ENCODE data around the gene DCP1B.

DCP1B gene

GRCh38 chr12:1929985-1930802, 74.1 kb downstream of the DCP1B start:
- Histone ChIP-seq H3K4me2 (no peak overlapping the region), H3K27me3 (ENCODE audit: insufficient read depth, low read depth) (0 out of 2 replicates have a peak, but pooled peaks cover 2% of the 10 kb centered on the region), H3K79me2 (ENCODE audit: insufficient read depth, low read depth) (no peaks in the 10 kb centered on the region), H4K20me1 (ENCODE audit: insufficient read depth) (no peaks in the 10 kb centered on the region), H2AFZ (ENCODE audit: low read depth) (no peak overlapping the region), H3K36me3 (ENCODE audit: insufficient read depth) (no peaks in the 10 kb centered on the region), H3K9ac (no peak overlapping the region), H3K27ac (no peak overlapping the region), H3K4me3 (IDR thresholded peaks at IDR 0.05; ENCODE audit: insufficient read depth, low read depth, low read length) (no peak overlapping the region), H3K4me1 (ENCODE audit: low read depth, poor library complexity, severe bottlenecking) (no peaks in the 10 kb centered on the region)
- no peak for TF ChIP-seq CTCF (conservative IDR thresholded peaks at IDR 0.05; ENCODE audit: low read depth, low read length)

- no peaks in the 10 kb centered on the region for H3K36me3 ChIP-seq (ENCODE audit: insufficient read depth)
- H3K79me2 ChIP-seq (ENCODE audit: insufficient read depth, low read depth), result no peaks in the 10 kb centered on the region
- no peak overlapping the region for H3K9ac ChIP-seq
- H3K4me3 ChIP-seq (IDR thresholded peaks at IDR 0.05; ENCODE audit: insufficient read depth, low read depth, low read length), result no peak overlapping the region
- H3K4me2 ChIP-seq, result no peak overlapping the region
- no peaks in the 10 kb centered on the region for H4K20me1 ChIP-seq (ENCODE audit: insufficient read depth)
- no peak overlapping the region for H2AFZ ChIP-seq (ENCODE audit: low read depth)
- TF ChIP-seq CTCF (conservative IDR thresholded peaks at IDR 0.05; ENCODE audit: low read depth, low read length), result no peak
- no peaks in the 10 kb centered on the region for H3K4me1 ChIP-seq (ENCODE audit: low read depth, poor library complexity, severe bottlenecking)
- no peak overlapping the region for H3K27ac ChIP-seq
- H3K27me3 ChIP-seq (ENCODE audit: insufficient read depth, low read depth), result 0 out of 2 replicates have a peak, but pooled peaks cover 2% of the 10 kb centered on the region
These were observed 74.8 kb downstream of the DCP1B start for GRCh38 chr12:1929241-1929984.

- Histone ChIP-seq H2AFZ (ENCODE audit: low read depth) (no peak overlapping the region), H3K79me2 (ENCODE audit: insufficient read depth, low read depth) (no peaks in the 10 kb centered on the region), H3K4me3 (IDR thresholded peaks at IDR 0.05; ENCODE audit: insufficient read depth, low read depth, low read length) (no peak overlapping the region), H3K4me1 (ENCODE audit: low read depth, poor library complexity, severe bottlenecking) (no peaks in the 10 kb centered on the region), H3K4me2 (no peak overlapping the region), H3K36me3 (ENCODE audit: insufficient read depth) (no peaks in the 10 kb centered on the region), H4K20me1 (ENCODE audit: insufficient read depth) (no peaks in the 10 kb centered on the region), H3K27me3 (ENCODE audit: insufficient read depth, low read depth) (0 out of 2 replicates have a peak, but pooled peaks cover 2% of the 10 kb centered on the region), H3K27ac (no peak overlapping the region), H3K9ac (no peak overlapping the region)
- no peak for TF ChIP-seq CTCF (conservative IDR thresholded peaks at IDR 0.05; ENCODE audit: low read depth, low read length)
These were observed 75.7 kb downstream of the DCP1B start for GRCh38 chr12:1928439-1929121.

GRCh38 chr12:1927751-1928351, 76.4 kb downstream of the DCP1B start:
- no peak for TF ChIP-seq CTCF (conservative IDR thresholded peaks at IDR 0.05; ENCODE audit: low read depth, low read length)
- Histone ChIP-seq H4K20me1 (ENCODE audit: insufficient read depth) (no peaks in the 10 kb centered on the region), H3K79me2 (ENCODE audit: insufficient read depth, low read depth) (no peaks in the 10 kb centered on the region), H2AFZ (ENCODE audit: low read depth) (no peak overlapping the region), H3K4me1 (ENCODE audit: low read depth, poor library complexity, severe bottlenecking) (no peaks in the 10 kb centered on the region), H3K4me3 (IDR thresholded peaks at IDR 0.05; ENCODE audit: insufficient read depth, low read depth, low read length) (no peak overlapping the region), H3K4me2 (no peak overlapping the region), H3K9ac (no peak overlapping the region), H3K27me3 (ENCODE audit: insufficient read depth, low read depth) (0 out of 2 replicates have a peak, but pooled peaks cover 2% of the 10 kb centered on the region), H3K36me3 (ENCODE audit: insufficient read depth) (no peaks in the 10 kb centered on the region), H3K27ac (no peak overlapping the region)
